Dendritic cell treated with granulocyte-macrophage colony-stimulating factor and Interleukin-4, amounts not matched to agents 40 ng/mL and 50 ng/mL, for 4 days (primary cell): ENCODE measurements around the gene DNAH1.
A peak's percentile ranks its signal among the peaks of the same experiment; 100 is the strongest.

ENCODE experiments used
- H3K27ac Mint-ChIP-seq: one replicate; pipeline ENCODE4 v1.8.0; 2022; ENCODE audit warnings: mild to moderate bottlenecking, mixed read lengths
- H3K27me3 Mint-ChIP-seq: one replicate; pipeline ENCODE4 v1.8.0; 2022; ENCODE audit warnings: mild to moderate bottlenecking, mixed read lengths
- H3K36me3 Mint-ChIP-seq: one replicate; pipeline ENCODE4 v1.8.0; 2022; ENCODE audit warnings: low read depth, mixed read lengths
- H3K4me1 Mint-ChIP-seq: one replicate; pipeline ENCODE4 v1.8.0; 2022; ENCODE audit warnings: low read depth, mixed read lengths
- H3K4me3 Mint-ChIP-seq: one replicate; pipeline ENCODE4 v1.8.0; 2022; ENCODE audit warnings: mild to moderate bottlenecking, moderate library complexity, mixed read lengths
- H3K9me3 Mint-ChIP-seq: one replicate; pipeline ENCODE4 v1.8.0; 2022; ENCODE audit warnings: mixed read lengths
- intact Hi-C: fragments of 100-400 bp; cut with micrococcal nuclease; formaldehyde crosslinking; loops from one replicate; pipeline ENCODE4 v1.15.0; 2022

The DNAH1 gene

DNA sequence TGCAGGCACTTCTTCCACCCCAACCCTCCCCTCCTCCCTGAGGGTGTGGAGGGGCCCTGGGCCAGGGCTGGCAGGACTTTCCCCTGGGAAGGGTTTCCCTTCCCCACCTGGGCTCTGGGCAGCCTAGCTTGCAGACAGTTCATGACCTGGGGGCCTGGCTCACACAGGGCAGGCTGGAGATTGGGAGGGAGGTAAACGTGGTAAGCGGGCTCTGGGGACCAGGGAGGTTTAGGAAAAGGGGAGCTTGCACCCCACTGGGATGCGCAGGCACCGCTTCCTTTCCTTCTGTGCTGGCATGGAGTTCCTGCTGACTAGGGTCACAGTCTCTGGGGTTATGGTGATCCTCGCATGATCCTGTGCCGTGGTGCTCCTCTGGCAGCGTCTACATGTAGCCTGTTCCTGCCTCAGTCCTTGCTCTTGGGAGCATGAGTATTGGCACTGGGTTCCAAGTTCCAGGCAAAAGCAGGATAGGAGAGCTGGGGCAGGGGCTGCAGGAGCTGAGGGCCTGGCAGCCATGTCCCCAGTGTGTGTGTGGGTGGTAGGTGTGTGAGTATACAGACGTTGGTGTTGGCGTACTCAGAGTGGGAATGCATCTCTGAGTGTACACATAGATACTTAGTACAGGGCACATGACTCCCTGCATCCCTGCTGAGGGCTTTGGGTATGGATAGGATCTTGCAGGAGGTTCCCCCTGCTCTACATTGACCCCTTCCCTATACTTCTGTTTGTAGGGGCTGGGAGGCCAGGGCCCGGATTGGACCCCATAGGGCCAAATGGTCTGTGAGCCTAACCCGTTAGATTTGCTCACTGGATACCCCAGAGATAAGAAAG, 21.6 kb upstream of the DNAH1 start:
- no peaks in the 10 kb centered on the region for H3K9me3 Mint-ChIP-seq
- intact Hi-C loops = no loop called here
- no peak overlapping the region for H3K4me3 Mint-ChIP-seq
- peaks cover 65% of the 10 kb centered on the region for H3K36me3 Mint-ChIP-seq
- no peak overlapping the region for H3K27ac Mint-ChIP-seq
- peaks cover 40% of the 10 kb centered on the region for H3K4me1 Mint-ChIP-seq
- H3K27me3 Mint-ChIP-seq = peaks cover 22% of the 10 kb centered on the region

DNA sequence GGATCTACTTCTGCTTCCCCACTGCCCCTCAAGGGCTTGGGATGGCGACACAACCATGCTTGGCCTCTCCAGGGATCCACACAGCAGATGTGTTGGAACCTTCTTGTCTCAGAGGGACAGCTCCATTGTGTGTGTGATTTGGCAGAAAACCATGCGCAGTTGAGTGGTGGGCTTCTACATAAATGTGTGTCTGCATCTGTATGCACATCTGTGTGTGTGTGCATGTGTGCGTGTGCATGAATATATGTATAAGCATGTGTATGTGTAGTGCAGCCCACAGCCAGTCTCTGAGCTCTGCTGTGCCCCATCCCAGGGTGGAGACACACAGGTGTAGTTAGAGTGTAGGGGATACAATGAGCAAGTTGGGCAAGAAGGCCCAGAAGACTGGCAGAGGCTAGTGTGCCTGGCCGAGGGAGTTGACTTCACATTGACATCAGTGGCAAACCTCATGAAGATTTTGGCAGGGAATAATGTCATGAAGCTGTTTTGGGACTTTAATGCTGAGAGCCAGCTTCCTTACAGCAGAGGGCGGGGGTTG, 20.4 kb upstream of the DNAH1 start:
- Mint-ChIP-seq H3K4me1 (peaks cover 48% of the 10 kb centered on the region), H3K27ac (no peak overlapping the region), H3K36me3 (peaks cover 61% of the 10 kb centered on the region), H3K27me3 (peaks cover 25% of the 10 kb centered on the region), H3K9me3 (no peaks in the 10 kb centered on the region), H3K4me3 (no peak overlapping the region)
- intact Hi-C loops = no loop called here

DNA sequence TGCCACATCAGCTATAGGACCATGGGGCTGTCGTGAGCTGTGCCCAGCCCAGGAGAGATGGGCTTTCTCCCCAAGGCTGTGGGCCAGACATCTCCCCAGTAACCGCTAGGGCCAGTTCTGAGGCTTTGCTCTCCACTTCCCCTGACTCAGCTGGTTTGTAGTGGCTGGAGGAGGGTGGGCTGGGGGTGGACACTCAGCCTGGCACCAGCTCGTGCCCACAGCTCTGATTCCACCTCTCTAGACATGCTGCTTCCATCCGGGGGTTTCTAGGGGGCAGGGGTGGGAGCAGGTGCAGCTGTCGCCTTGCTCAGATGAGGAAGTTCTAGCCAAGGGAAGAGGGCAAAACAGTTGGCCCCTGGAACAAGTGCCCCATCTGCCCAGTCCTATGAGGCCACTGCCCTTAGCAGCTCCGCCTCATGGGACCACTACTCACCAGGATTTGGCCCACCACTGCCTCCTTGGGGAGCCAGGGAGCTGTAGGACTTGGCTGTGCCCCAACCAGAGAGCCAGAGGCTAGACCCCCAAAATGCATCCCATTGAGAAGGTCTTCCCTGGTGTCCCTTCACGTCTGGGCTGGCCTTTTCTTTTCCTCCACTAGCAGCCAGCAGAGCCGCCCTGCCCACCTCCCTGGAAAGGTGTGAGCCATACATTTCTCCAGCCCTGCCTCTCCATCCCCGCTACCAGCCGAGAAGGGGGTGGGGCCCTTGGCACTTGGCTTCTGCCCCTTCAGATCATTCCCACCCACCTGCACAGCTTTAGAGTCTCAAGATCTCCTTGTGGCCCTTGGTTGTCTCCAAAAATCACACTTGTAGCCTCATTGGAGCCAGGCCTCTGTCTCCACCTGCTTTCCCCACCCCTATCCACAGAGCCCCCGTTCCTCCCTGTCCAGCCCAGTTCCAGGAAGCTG, 18.6 kb upstream of the DNAH1 start:
- Mint-ChIP-seq H3K27ac (no peak overlapping the region), H3K36me3 (peaks cover 44% of the 10 kb centered on the region), H3K4me3 (no peak overlapping the region), H3K4me1 (peaks cover 50% of the 10 kb centered on the region), H3K9me3 (no peaks in the 10 kb centered on the region), H3K27me3 (peaks cover 25% of the 10 kb centered on the region)
- intact Hi-C loops = no loop called here

DNA sequence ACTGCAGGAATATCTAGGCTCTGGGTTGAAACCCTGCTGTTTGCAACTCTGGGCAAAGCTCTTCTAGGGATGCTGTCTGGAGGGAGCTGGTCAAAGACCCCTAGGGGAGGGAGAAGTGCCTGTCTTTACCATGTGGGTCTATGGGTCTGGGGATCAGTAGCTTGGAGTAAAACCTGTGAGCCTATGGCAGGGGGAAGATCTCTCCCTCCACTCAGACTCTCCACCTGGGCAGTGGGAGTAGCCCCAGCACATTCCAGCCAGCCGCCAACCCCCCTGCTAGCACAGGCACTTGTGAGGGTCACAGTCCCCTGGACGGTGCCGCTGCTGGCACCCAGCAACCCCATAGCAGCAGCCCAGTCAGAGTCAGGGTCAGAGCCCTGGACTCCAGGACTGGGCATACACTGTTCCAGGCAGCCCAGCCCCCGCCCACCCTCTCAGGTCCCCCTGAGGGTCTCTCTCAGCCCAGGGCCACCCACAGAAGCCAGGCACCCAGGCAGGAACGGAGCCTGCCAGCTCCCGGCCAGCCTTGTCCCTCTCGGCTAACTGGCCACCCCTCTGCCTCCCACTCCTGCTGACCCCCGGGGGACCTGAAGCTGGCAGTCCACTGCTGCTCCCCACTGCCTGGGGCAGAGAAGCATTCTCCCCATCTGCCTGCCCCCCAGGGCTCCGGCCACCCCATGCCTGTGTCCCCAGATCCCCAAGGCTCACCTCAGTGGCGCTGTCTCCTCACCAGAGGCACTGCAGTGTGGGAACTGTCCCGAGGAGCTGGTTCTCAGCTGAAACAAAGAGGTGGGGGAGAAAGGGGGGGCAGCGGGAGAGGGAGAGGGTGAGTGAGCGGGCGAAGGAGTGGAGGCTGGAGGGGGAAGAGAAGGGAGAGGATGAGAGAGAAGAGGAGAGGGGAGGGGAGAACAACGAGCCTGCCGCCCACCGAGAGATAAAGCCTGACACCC, 17.7 kb upstream of the DNAH1 start:
- H3K9me3 Mint-ChIP-seq = no peaks in the 10 kb centered on the region
- H3K27ac Mint-ChIP-seq = peak overlapping the region; percentile 67
- H3K4me3 Mint-ChIP-seq = no peak overlapping the region
- peaks cover 25% of the 10 kb centered on the region for H3K27me3 Mint-ChIP-seq
- H3K4me1 Mint-ChIP-seq = peaks cover 57% of the 10 kb centered on the region
- peaks cover 34% of the 10 kb centered on the region for H3K36me3 Mint-ChIP-seq
- intact Hi-C loops = no loop called here

DNA sequence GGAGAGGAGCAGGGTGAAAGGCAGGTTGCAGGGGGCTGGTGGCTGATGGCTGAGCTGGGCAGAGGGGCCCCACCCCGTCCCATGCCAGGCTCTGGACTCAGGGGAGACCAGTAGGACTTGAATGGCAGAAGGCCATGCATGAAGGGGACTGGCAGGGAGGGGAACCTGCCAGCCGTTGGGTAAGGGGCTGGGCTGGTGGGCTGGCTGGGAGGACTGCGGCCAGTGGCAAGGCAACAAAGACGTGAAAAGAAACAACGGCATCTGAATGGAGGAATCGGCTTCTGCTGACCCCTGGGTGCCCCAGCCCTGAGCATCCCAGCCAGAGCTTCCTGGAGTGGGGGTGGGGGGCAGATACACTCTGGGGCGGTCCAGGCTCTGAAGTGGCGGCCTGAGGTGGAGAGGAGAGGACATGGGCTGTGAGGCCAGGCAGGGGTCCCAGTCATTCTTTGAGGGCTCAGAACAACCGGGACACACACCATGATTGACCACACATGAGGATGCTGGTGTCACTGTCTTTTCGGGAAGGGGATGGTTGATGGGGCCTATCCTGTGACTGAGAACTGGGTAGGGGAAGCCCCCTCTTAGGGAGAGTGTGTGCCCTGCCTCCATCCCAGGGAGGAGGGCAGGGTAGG, 16.8 kb upstream of the DNAH1 start:
- no peaks in the 10 kb centered on the region for H3K9me3 Mint-ChIP-seq
- peaks cover 67% of the 10 kb centered on the region for H3K4me1 Mint-ChIP-seq
- H3K36me3 Mint-ChIP-seq = peaks cover 28% of the 10 kb centered on the region
- H3K4me3 Mint-ChIP-seq = no peak overlapping the region
- intact Hi-C loops = no loop called here
- H3K27ac Mint-ChIP-seq = peak overlapping the region; percentile 67
- peaks cover 26% of the 10 kb centered on the region for H3K27me3 Mint-ChIP-seq

DNA sequence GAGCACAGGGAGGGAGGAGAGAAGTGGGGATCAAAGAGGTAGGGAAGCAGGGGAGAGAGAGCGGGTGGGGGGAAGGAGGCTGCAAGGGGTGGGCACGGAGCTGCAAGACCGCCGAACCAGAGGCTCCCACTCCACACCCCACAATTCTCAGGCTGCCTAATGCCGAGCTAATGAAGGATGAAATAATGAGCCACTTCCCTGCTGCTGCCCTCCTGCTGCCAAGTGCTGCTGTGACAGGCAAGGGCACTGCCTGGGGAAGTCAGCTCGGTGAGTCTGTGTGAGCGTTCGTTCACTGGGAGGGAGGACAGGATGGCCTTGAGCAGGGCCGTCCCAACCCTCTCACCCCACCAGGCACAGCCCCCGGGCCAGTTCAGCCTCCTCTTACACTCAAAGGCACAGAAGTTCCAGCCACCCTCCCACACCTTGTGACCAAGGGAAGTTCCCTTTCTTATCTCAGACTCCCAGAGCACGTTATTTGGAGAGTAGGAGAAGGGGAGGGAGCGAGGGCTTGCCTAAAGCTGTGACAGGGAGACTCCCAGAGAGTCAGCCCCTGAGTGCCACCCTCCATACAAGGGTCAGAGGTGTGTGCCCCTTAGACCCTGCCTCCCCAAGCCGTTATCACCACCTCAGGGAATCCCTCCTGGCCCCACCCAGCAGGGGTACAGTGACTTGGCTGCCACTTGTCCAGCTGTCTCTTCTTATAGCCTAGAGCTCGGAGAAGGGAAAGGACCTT, 16.1 kb upstream of the DNAH1 start:
- H3K9me3 Mint-ChIP-seq = no peaks in the 10 kb centered on the region
- intact Hi-C loops = no loop called here
- peak overlapping the region; percentile 67 for H3K27ac Mint-ChIP-seq
- no peak overlapping the region for H3K4me3 Mint-ChIP-seq
- peaks cover 31% of the 10 kb centered on the region for H3K27me3 Mint-ChIP-seq
- peaks cover 67% of the 10 kb centered on the region for H3K4me1 Mint-ChIP-seq
- peaks cover 28% of the 10 kb centered on the region for H3K36me3 Mint-ChIP-seq

DNA sequence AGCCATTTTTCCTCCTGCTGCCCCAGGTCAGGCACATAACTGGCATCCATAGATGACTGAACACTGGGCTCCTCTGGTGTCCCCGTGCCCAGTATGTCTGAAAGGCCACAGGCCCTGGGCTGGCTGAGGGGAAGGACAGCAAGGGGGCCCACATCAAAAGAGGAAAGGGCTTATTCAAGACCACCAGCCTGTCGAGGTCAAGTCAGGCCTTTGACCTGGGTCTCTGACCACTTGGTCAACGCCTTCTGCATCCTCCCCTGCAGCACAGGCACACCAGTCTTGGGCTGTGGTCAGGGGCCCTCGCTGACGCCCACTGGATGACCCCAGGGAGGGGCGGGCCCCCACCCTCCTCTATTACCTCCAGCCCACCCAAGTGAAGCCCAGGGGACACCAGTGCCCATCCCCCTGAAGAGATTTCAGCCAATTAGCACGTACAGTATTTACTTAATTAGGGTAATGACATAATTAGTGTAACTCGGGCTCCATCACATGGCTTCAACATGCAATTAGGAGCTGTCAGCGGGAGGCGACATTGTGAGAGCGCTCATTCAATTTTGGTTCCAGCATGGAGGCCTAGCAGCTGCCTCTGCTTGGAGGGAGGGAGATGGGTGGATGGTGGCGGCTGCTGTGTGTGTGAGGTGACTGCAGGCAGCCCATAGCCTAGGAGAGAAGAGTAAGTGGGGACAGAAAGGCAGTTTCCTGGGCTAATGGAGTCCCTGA, 13.5 kb upstream of the DNAH1 start:
- H3K4me3 Mint-ChIP-seq = no peak overlapping the region
- peaks cover 23% of the 10 kb centered on the region for H3K36me3 Mint-ChIP-seq
- H3K4me1 Mint-ChIP-seq = peaks cover 63% of the 10 kb centered on the region
- no peak overlapping the region for H3K27ac Mint-ChIP-seq
- no peaks in the 10 kb centered on the region for H3K9me3 Mint-ChIP-seq
- peaks cover 46% of the 10 kb centered on the region for H3K27me3 Mint-ChIP-seq
- intact Hi-C loops = no loop called here

DNA sequence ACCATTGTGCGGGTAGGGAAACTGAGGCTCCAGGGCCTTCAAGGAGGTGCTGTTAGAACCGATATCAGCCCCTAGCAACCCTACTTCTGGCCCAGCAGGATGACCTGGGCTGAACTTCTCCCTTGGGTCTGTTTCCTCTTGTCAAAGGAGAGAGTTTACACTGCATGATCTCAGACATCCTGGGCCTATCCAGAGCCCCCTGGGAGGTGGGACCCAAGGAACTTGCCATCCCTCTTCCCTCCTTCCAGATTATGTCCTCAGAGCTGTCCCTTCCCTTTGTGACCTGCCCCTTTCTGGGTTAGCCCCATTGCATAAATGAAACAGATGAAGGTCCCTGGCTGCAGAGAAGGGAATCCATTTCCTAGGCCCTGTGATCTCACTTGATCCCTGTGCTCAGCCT, 12.3 kb upstream of the DNAH1 start:
- Mint-ChIP-seq H3K4me1 (peaks cover 66% of the 10 kb centered on the region), H3K27ac (no peak overlapping the region), H3K9me3 (no peaks in the 10 kb centered on the region), H3K4me3 (no peak overlapping the region), H3K36me3 (peaks cover 28% of the 10 kb centered on the region), H3K27me3 (peaks cover 45% of the 10 kb centered on the region)
- intact Hi-C loops = no loop called here

DNA sequence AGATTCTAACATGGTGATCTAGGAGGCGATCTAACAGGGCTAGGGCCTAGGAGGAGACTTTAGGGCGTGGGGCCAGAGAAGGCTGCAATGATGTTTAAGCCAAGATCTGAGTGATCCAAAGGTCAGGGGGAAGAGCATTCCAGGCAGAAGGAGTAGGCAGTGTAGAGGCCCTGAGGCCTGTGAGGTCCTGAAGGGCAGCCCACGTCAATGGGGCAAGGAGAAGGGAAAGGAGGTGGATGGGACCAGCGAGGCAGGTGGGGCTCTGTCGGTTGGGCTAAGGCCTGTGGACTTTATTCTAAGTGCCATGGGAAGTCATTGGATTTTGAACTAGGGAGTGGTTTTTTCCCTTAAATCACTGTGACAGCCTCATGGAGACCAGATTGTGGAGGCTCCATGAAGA, 10.2 kb upstream of the DNAH1 start:
- peaks cover 51% of the 10 kb centered on the region for H3K4me1 Mint-ChIP-seq

DNA sequence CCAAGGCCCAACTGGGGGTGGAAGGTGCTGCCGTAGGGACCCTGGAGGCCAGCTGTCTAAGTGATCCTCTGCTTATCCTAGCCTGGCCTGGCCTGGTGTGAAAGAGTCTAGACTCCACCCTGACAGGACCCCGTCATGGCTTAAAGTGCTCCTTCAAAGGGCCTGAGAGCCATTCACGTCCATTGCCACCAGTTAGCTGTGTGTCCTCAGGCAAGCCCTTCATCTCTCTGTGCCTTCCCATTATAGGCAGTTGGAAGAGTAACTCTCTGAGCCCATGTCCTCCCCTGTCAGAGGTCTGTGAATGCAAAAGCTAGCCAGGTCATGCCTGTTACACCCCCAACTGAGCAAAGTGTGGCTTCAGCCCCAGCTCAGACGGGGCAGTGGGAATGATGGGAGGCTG, 9.1 kb upstream of the DNAH1 start:
- Mint-ChIP-seq H3K4me3 (no peak overlapping the region), H3K4me1 (peaks cover 61% of the 10 kb centered on the region), H3K27me3 (peaks cover 46% of the 10 kb centered on the region), H3K36me3 (peaks cover 44% of the 10 kb centered on the region), H3K27ac (no peak overlapping the region), H3K9me3 (no peaks in the 10 kb centered on the region)
- intact Hi-C loops = no loop called here

More for the DNA sequence above, 10.2 kb upstream of the DNAH1 start:
- no peak overlapping the region for H3K4me3 Mint-ChIP-seq
- no peaks in the 10 kb centered on the region for H3K9me3 Mint-ChIP-seq
- H3K36me3 Mint-ChIP-seq = peaks cover 44% of the 10 kb centered on the region
- intact Hi-C loops = no loop called here
- H3K27ac Mint-ChIP-seq = no peak overlapping the region
- H3K27me3 Mint-ChIP-seq = peaks cover 42% of the 10 kb centered on the region

DNA sequence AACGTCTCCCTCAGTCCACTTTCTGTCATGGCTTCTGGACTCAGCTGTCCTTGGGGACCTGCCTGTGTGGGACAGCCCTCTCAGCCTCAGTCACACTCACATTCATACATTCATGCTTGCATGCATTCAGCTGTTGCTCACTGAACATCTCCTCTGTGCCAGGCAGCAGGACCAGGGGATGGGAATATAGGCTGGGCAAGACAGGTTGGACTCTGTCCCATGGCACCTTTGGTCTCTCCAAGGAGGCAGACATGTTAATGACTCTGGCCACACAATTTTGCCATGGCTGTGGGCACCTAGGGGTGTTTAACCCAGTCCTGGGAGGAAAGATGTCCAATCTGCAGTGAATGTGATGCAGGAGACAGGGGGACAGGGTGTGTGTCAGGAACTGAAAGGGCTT, 7.8 kb upstream of the DNAH1 start:
- Mint-ChIP-seq H3K4me3 (no peak overlapping the region), H3K36me3 (peaks cover 44% of the 10 kb centered on the region), H3K27ac (peak overlapping the region; percentile 2), H3K9me3 (no peaks in the 10 kb centered on the region), H3K27me3 (peaks cover 46% of the 10 kb centered on the region), H3K4me1 (peaks cover 68% of the 10 kb centered on the region)
- intact Hi-C loops = no loop called here
